Lower leg skin (tissue), 3 donors: ENCODE results near the gene IL1B.

Experiments
- CTCF ChIP-seq, 3 donors: fragments of 450-650 bp; IDR thresholded peaks; one replicate each; pipeline ENCODE4 v1.5.1; 2016; ENCODE audit warnings: antibody characterized with exemption in 3 of 3, mild to moderate bottlenecking in 3 of 3, moderate library complexity in 2 of 3
- POLR2A ChIP-seq, 2 donors: fragments of 450-650 bp; IDR thresholded peaks; one replicate each; pipeline ENCODE4 v1.6.1; 2016 to 2017; ENCODE audit warnings: antibody characterized with exemption in 2 of 2, mild to moderate bottlenecking in 1 of 2, moderate library complexity in 1 of 2

DNA sequence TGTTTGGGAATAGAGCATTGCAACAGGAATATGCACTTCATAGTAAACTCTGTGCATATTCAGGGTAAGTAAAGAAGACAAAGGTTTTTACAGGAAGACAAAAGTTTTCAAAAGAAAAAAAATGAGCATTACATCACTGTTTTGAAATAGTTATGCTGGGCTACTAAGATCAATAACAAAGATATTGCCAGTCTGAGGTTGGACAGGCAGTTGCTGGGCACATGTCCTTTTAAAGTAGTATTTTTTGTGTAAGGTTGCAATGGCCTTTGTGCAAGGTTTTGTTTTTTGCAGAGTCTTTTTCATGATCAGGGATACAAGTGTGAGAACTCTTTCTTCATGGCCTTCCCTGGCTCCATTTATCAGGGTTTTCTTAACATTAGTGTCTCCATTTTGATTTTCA, 16.2 kb downstream of the IL1B start:
- TF ChIP-seq CTCF (IDR thresholded peaks at IDR 0.05) (no peak), POLR2A (IDR thresholded peaks at IDR 0.05) (no peak)
